Epithelial cell of esophagus (primary cell): ENCODE data around the gene GPR18.

Source experiments
- DNase-seq: peaks from one replicate; pipeline ENCODE4 v3.0.0; 2010; ENCODE audit warnings: low read depth
- H3K4me3 ChIP-seq: 2 replicates; pipeline ENCODE4 v1.5.1; 2011; ENCODE audit warnings: mild to moderate bottlenecking, low read length, control low read depth
- TF ChIP-seq, protein P1 (sequence below): IDR thresholded peaks from 2 replicates; pipeline ENCODE4 v1.5.1; 2011; ENCODE audit warnings: low read depth, mild to moderate bottlenecking, low read length, control low read depth, inconsistent platforms; ENCODE audit not compliant: insufficient read depth; ENCODE audit errors: missing control alignments

The GPR18 gene

DNA sequence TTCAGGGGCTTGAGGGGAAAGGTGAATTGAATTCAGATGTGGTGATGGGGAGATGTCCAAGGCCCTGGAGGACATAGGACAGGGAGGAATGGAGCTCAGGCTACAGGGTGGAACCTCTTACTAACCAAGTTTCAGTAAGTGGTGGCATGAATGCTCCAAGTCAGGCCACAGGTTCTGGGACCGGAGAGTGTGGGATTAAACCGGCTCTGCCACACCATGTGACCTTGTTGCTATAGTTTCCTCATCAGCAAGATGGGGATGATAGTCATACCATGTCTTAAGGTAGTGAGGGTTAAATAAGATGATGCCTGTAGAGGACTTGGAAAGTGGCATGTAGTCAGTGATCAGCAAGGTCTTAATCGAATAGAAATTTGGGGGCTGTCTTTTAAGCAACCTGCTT lies 32.7 kb upstream of the GPR18 start:
- TF ChIP-seq, protein P1, sequence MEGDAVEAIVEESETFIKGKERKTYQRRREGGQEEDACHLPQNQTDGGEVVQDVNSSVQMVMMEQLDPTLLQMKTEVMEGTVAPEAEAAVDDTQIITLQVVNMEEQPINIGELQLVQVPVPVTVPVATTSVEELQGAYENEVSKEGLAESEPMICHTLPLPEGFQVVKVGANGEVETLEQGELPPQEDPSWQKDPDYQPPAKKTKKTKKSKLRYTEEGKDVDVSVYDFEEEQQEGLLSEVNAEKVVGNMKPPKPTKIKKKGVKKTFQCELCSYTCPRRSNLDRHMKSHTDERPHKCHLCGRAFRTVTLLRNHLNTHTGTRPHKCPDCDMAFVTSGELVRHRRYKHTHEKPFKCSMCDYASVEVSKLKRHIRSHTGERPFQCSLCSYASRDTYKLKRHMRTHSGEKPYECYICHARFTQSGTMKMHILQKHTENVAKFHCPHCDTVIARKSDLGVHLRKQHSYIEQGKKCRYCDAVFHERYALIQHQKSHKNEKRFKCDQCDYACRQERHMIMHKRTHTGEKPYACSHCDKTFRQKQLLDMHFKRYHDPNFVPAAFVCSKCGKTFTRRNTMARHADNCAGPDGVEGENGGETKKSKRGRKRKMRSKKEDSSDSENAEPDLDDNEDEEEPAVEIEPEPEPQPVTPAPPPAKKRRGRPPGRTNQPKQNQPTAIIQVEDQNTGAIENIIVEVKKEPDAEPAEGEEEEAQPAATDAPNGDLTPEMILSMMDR = no peak
- no peak for DNase-seq
- no peak overlapping the region for H3K4me3 ChIP-seq

DNA sequence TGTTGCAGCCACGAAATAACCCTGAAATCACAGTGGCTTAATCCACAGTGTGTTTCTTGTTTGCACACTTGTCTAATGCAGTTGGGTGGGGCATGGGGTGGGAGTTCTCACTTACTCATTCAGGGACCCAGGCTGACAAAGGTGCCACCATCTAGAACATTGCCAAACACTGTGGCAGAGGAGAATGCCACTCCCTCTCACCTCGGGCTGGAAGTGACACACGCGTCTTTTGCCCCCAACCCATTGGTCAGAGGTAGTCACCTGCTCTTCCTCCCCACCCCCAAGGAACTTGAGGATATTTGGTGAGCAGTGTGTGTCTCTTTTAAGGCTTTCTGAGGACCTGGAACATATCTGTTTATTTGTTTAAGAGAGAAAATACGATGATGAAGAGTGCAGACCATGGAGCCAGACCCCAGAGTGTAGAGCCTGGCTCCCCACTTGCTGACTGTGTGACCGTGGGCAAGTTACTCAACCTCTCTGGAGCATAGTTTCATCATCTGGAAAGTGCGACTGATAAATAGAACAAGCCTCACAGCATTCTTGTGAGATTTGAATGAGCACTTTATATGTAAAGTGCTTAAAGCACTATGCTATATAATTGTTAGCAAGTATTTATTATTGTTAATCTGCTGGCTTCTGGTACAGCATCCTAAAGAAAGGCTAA lies 31.6 kb upstream of the GPR18 start:
- H3K4me3 ChIP-seq = no peak overlapping the region
- DNase-seq = peak; percentile 38
- TF ChIP-seq, protein P1 = no peak

DNA sequence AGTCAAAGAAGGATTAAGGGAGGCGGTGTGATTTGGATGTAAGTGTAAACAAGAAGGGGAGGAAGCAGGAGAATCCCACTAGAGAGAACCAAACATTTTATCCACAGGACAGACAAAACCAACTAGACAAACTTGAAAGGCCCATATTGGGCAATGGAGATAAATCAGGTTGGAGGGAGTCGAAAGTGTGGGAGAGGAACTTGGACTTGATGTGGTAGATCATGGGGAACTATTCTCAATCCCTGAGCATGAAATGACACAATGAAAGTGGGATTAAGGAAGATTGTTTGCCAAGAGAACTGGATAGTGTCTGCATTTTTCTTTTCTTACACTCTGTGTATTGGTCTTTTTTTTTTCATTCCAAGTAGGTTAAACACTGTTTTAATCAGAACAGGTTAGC lies 31.1 kb upstream of the GPR18 start:
- H3K4me3 ChIP-seq = no peak overlapping the region
- TF ChIP-seq, protein P1 = no peak
- peak; percentile 27 for DNase-seq

DNA sequence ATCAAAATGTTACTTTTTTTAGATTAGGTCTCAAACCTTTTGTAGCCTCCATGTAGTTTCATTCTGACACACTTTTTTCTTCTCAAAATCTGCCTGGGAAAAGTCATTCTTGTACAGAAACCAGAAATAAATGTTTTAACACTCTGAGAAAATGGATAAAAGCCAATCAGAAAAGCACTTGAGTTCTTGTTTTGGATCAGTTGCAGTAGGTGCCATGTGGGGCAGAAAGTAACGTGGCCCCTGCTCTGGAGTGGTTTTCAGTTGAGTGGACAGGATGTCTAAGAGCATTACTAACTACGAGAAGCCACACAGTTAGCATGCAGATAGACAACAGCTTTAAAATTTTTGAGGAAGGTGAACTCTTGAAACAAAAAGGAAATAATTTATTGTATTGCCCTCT lies 29.9 kb upstream of the GPR18 start:
- no peak overlapping the region for H3K4me3 ChIP-seq
- TF ChIP-seq, protein P1 = no peak
- no peak for DNase-seq

DNA sequence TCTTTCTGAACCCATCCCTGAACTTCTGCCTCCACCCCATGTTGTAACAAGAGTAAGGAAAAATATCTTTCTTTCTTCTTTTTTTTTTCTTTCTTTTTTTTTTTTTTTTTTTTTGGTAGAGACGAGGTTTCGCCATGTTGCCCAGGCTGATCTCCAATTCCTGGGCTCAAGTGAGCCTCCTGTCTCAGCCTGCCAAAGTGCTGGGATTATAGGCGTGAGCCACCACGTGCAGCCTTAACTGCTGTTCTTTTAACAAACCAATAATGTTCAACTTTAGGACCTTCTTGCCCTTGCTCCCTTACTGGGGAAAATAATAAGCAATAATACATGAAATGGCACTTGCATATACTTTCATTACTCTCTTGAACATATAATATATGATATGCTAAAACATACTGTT lies 29.4 kb upstream of the GPR18 start:
- no peak for DNase-seq
- TF ChIP-seq, protein P1 = no peak
- H3K4me3 ChIP-seq = no peak overlapping the region

DNA sequence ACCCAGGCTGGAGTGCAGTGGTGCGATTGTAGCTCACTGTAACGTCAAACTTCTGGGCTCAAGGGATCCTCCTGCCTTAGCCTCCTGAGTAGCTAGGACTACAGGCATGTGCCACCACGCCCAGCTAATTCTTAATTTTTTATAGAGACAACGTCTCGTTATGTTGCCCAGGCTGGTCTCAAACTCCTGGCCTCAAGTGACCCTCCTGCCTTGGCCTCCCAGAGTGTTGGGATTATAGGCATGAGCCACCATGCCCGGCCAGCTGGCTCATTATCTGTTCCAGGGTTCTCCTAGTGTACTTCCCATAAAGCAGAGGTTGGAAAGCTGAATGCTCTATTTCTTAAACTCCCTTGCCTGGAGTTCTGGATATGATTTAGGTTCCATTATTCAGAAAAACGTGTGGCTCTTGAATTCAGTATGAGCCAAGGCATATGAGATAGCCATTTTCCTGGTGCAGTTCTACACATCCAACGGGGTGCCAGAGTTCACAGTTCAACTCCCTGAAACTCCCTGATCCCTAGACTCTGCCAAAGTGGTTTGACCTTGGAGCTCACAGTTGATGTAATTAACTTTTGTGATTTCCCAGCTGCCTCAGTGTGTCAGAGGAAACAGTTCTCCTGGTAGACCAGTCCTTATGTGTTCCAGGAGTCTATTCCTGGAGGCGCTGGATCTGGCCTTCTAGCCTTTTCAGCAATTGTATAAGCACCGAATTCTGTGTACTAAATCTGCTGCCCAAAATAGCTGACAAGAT lies 27.4 kb upstream of the GPR18 start:
- DNase-seq = no peak
- H3K4me3 ChIP-seq = no peak overlapping the region
- TF ChIP-seq, protein P1 = no peak
